ENCODE data around the gene FAM107B.
A peak's percentile ranks its signal among the peaks of the same experiment; 100 is the strongest.
"Not testable (repeated sequence)": the region's sequence is repeated elsewhere in the genome, so short reads cannot be mapped to it uniquely, and the experiment has no call there.

FAM107B gene

GRCh38 chr10:14659626-14660196 is 115.0 kb downstream of the FAM107B start:
- peak; percentile 90 for DNase-seq

- not testable (repeated sequence) for DNase-seq
Measured at GRCh38 chr10:14659137-14659536, 115.6 kb downstream of the FAM107B start.

GRCh38 chr10:14658331-14659127 is 116.2 kb downstream of the FAM107B start:
- peak; percentile 49 for DNase-seq

- no peak for DNase-seq
Measured at GRCh38 chr10:14656052-14656730, 118.5 kb downstream of the FAM107B start.

- DNase-seq: peak; percentile 45
Measured at GRCh38 chr10:14654821-14655382, 119.8 kb downstream of the FAM107B start.

GRCh38 chr10:14653271-14654161 is 121.2 kb downstream of the FAM107B start:
- peak; percentile 50 for DNase-seq

GRCh38 chr10:14652816-14653215 is 121.9 kb downstream of the FAM107B start:
- DNase-seq: no peak

GRCh38 chr10:14652067-14652466 is 122.6 kb downstream of the FAM107B start:
- no peak for DNase-seq

GRCh38 chr10:14649739-14650138 is 125.0 kb downstream of the FAM107B start:
- DNase-seq: no peak

- no peak for DNase-seq
Measured at GRCh38 chr10:14648946-14649345, 125.8 kb downstream of the FAM107B start.

GRCh38 chr10:14648005-14648765 is 126.5 kb downstream of the FAM107B start:
- DNase-seq: peak; percentile 81

GRCh38 chr10:14645239-14645960 is 129.3 kb downstream of the FAM107B start:
- peak; percentile 60 for DNase-seq

GRCh38 chr10:14639637-14640036 is 135.1 kb downstream of the FAM107B start:
- no peak for DNase-seq

- DNase-seq: no peak
Measured at GRCh38 chr10:14635043-14635710, 139.5 kb downstream of the FAM107B start.

GRCh38 chr10:14634572-14634971 is 140.1 kb downstream of the FAM107B start:
- DNase-seq: not testable (repeated sequence)

- DNase-seq: no peak
Measured at GRCh38 chr10:14625765-14626525, 148.8 kb downstream of the FAM107B start.

GRCh38 chr10:14625192-14625631 is 149.5 kb downstream of the FAM107B start:
- DNase-seq: no peak

- DNase-seq: no peak
Measured at GRCh38 chr10:14624600-14624999, 150.1 kb downstream of the FAM107B start.

GRCh38 chr10:14623931-14624330 is 150.8 kb downstream of the FAM107B start:
- DNase-seq: no peak

- no peak for DNase-seq
Measured at GRCh38 chr10:14621037-14621436, 153.7 kb downstream of the FAM107B start.

All from activated CD4-positive, alpha-beta T cell treated with anti-CD3 and anti-CD28 coated beads, Interleukin-10, Interleukin-2, amounts not matched to agents 100 ng/mL and 50 ng/mL, durations not matched to agents 16 hours and 8 hours (primary cell).